Fibroblast of villous mesenchyme (primary cell): ENCODE measurements around the gene ROR1. TPM values are rescaled to one million over a fixed set of nuclear protein-coding genes. Genes with fewer than 3 reads are reported as not detected.
A peak's percentile ranks its signal among the peaks of the same experiment; 100 is the strongest.

Experiments
- DNase-seq: peaks from one replicate; pipeline ENCODE4 v3.0.0-alpha.2; 2010; ENCODE audit warnings: low read depth
- H3K4me3 ChIP-seq: 2 replicates; pipeline ENCODE4 v1.5.1; 2011; ENCODE audit warnings: low read depth, mild to moderate bottlenecking, low read length
- total RNA-seq: library from RNA; depleted of rRNA; stranded (reverse); fragments of >200 nt; gene quantifications from 2 replicates; pipeline ENCODE4 v1.2.3, GENCODE V29; 2012
- TF ChIP-seq, protein P1 (sequence below): IDR thresholded peaks from 2 replicates; pipeline ENCODE4 v1.5.1; 2012; ENCODE audit warnings: low read depth, mild to moderate bottlenecking, low read length; ENCODE audit not compliant: insufficient read depth

The ROR1 gene
- total RNA-seq, 1 donor = 8.6 TPM

- DNase-seq = no peak
- TF ChIP-seq, protein P1, sequence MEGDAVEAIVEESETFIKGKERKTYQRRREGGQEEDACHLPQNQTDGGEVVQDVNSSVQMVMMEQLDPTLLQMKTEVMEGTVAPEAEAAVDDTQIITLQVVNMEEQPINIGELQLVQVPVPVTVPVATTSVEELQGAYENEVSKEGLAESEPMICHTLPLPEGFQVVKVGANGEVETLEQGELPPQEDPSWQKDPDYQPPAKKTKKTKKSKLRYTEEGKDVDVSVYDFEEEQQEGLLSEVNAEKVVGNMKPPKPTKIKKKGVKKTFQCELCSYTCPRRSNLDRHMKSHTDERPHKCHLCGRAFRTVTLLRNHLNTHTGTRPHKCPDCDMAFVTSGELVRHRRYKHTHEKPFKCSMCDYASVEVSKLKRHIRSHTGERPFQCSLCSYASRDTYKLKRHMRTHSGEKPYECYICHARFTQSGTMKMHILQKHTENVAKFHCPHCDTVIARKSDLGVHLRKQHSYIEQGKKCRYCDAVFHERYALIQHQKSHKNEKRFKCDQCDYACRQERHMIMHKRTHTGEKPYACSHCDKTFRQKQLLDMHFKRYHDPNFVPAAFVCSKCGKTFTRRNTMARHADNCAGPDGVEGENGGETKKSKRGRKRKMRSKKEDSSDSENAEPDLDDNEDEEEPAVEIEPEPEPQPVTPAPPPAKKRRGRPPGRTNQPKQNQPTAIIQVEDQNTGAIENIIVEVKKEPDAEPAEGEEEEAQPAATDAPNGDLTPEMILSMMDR = no peak
These were observed 160.9 kb downstream of the ROR1 start for GRCh38 chr1:63934697-63935096.

GRCh38 chr1:63935143-63935542, 161.3 kb downstream of the ROR1 start:
- DNase-seq = peak; percentile 31
- TF ChIP-seq, protein P1 = peak; percentile 46
- H3K4me3 ChIP-seq = no peak overlapping the region

More at GRCh38 chr1:63934697-63935096, 160.9 kb downstream of the ROR1 start:
- no peak overlapping the region for H3K4me3 ChIP-seq

- peak; percentile 60 for DNase-seq
- no peak overlapping the region for H3K4me3 ChIP-seq
- TF ChIP-seq, protein P1 = no peak
These were observed 161.7 kb downstream of the ROR1 start for GRCh38 chr1:63935553-63935952.

- H3K4me3 ChIP-seq = no peak overlapping the region
- DNase-seq = no peak
- TF ChIP-seq, protein P1 = no peak
These were observed 162.5 kb downstream of the ROR1 start for GRCh38 chr1:63936276-63936675.

GRCh38 chr1:63936801-63937200, 163.0 kb downstream of the ROR1 start:
- TF ChIP-seq, protein P1 = no peak
- DNase-seq = peak; percentile 41
- H3K4me3 ChIP-seq = no peak overlapping the region

GRCh38 chr1:63937461-63938022, 163.7 kb downstream of the ROR1 start:
- DNase-seq = no peak
- TF ChIP-seq, protein P1 = no peak
- H3K4me3 ChIP-seq = no peak overlapping the region

DNA sequence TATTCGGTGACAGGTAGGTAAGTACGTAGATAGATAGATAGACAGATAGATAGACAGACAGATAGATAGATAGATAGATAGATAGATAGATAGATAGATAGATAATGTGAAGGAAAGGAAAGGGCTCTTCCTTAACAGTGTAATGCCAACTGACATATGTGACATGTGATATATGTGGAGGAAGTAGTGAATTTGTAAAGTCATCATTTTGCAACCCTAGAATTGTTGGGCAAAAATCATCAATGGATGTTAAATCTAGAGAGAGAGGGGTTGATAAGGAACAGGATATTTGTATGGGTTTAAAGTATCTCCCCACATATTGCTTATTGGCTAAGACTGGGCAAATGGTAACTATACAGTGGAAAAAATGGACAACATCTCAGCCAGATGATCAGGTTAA, 166.6 kb downstream of the ROR1 start:
- TF ChIP-seq, protein P1 = no peak
- DNase-seq = no peak
- no peak overlapping the region for H3K4me3 ChIP-seq
